AG10803 (cell line): ENCODE results near the gene ANKRD63.

Experiments
- DNase-seq: peaks from one replicate; pipeline ENCODE4 v3.0.0; 2010; ENCODE audit warnings: low read depth
- H3K4me3 ChIP-seq: 2 replicates; pipeline ENCODE4 v1.5.1; 2011; ENCODE audit warnings: mild to moderate bottlenecking, low read length, control low read depth
- TF ChIP-seq, protein P1 (sequence below): conservative IDR thresholded peaks from 2 replicates; pipeline ENCODE4 v1.5.1; 2011; ENCODE audit warnings: mild to moderate bottlenecking, low read length, control low read depth, inconsistent platforms

Gene ANKRD63

DNA sequence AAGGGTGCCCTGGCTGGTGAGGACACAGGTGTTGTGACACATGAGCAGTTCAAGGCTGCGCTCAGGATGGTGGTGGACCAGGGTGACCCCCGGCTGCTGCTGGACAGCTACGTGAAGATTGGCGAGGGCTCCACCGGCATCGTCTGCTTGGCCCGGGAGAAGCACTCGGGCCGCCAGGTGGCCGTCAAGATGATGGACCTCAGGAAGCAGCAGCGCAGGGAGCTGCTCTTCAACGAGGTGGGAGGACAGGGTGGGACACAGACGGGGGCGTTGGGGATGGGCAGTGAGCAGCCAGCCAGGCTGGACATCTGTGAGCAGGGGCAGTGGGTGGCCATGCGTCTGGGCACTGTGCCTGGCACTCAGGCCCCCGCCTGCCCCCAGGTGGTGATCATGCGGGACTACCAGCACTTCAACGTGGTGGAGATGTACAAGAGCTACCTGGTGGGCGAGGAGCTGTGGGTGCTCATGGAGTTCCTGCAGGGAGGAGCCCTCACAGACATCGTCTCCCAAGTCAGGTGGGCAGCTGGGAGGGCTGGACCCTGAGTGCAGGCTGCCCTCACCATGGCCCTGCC lies 10.3 kb downstream of the ANKRD63 start:
- DNase-seq, result no peak

DNA sequence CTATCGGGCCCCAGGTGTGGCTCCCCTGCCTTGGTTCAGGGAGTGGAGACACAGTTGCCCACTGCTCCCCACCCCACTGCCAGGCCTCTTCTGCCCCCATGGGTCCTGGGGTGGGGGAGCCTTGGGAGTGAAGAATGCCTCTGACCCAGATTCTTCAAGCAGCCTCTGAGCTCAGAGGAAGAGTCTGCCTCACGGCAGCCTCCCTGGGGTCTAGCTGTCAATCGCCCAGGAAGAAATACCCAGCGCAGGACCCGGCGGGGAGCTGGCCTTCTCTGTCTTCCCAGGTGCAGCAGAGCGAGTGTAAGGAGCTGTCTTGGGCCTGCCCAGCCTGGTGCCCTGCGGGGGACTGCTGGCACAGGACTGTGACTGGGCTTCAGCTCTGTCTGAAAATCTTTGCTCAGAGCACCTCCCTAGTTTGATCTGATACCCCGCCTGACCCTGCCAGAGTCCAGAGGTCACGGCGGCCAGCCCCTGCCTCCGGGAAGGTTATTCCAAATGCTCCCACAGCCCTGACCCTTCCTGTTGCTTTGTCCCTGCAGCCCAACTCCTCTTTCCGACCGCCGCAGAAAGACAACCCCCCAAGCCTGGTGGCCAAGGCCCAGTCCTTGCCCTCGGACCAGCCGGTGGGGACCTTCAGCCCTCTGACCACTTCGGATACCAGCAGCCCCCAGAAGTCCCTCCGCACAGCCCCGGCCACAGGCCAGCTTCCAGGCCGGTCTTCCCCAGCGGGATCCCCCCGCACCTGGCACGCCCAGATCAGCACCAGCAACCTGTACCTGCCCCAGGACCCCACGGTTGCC lies 11.0 kb downstream of the ANKRD63 start:
- no peak overlapping the region for H3K4me3 ChIP-seq
- TF ChIP-seq, protein P1, sequence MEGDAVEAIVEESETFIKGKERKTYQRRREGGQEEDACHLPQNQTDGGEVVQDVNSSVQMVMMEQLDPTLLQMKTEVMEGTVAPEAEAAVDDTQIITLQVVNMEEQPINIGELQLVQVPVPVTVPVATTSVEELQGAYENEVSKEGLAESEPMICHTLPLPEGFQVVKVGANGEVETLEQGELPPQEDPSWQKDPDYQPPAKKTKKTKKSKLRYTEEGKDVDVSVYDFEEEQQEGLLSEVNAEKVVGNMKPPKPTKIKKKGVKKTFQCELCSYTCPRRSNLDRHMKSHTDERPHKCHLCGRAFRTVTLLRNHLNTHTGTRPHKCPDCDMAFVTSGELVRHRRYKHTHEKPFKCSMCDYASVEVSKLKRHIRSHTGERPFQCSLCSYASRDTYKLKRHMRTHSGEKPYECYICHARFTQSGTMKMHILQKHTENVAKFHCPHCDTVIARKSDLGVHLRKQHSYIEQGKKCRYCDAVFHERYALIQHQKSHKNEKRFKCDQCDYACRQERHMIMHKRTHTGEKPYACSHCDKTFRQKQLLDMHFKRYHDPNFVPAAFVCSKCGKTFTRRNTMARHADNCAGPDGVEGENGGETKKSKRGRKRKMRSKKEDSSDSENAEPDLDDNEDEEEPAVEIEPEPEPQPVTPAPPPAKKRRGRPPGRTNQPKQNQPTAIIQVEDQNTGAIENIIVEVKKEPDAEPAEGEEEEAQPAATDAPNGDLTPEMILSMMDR, result no peak
- no peak for DNase-seq

More for the DNA sequence above, 10.3 kb downstream of the ANKRD63 start:
- TF ChIP-seq, protein P1, result no peak
- no peak overlapping the region for H3K4me3 ChIP-seq

DNA sequence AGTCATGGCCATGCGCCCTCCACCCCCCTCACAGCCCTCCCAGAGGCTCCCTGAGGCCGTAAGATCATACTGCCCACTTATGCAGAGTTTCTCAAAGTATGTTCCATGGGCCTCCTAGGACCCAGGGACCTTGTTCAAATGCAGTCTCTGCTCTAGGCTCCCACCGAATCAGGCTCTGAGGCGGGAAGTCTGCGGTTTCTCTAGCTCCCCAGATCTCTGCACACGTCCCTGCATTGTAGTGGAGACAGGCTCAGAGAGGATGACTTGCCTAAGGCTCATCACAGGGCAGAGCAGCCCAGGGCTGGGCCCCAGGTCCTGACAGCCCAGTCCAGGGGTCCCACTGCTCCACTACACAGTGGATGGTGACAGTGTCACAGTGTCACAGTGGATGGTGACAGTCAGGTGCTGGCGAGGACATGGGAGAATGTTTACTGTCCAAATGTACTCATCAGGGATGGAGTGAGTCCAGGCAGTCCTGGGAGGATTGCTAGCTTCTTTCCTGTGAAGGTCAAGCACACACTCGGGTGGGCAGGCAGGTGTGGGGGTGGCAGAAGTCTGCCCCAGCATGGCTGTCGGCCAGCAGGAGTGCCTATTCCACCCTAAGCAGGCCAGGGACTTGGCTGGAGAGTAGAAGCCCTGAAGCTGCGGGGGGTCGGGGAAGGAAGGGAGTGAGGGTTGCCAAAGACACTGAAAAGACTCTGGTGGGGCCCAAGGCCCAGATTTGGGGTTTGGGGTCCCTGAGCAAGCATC lies 12.4 kb downstream of the ANKRD63 start:
- no peak overlapping the region for H3K4me3 ChIP-seq
- DNase-seq, result no peak
- TF ChIP-seq, protein P1, result no peak

DNA sequence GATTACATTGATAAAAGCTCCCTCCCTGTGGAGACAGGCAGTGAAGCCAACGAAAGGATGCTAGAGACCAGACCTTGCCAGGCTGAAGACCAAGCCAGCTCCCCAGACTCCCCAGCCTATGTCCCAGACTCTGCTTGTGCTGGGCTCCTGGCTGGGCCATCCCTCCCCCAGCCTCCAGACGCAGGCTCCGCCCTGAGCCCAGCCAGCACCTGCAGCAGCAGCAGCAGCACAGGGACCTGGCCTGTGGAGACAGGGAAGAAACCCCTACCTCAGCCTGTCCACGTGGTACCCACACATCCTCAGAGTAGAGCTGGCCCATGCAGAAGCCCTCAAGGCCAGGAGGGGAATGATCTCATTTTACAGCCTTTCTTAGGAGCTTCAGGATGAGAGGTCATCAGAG lies 13.3 kb downstream of the ANKRD63 start:
- TF ChIP-seq, protein P1, result no peak
- no peak overlapping the region for H3K4me3 ChIP-seq
- no peak for DNase-seq

DNA sequence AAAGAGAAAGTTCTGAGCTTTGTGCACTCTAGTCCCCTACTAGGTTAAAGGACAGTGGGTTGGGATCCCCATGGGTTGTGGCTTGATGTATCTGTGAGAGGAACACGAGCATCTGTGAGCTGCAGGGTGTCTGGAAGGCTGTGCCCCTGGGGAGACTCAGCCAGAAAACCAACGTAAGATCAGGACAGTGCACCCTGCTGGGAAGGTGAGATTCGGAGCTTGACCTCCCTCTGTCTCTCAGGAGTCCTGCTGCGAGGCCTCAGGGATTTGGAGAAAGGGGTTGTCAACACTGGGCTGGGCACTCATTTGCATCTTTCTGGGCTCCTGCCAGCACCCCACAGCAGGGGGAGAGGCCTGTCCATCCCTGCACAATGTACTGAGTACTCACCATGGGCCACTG lies 15.2 kb downstream of the ANKRD63 start:
- no peak overlapping the region for H3K4me3 ChIP-seq
- TF ChIP-seq, protein P1, result no peak
- no peak for DNase-seq

DNA sequence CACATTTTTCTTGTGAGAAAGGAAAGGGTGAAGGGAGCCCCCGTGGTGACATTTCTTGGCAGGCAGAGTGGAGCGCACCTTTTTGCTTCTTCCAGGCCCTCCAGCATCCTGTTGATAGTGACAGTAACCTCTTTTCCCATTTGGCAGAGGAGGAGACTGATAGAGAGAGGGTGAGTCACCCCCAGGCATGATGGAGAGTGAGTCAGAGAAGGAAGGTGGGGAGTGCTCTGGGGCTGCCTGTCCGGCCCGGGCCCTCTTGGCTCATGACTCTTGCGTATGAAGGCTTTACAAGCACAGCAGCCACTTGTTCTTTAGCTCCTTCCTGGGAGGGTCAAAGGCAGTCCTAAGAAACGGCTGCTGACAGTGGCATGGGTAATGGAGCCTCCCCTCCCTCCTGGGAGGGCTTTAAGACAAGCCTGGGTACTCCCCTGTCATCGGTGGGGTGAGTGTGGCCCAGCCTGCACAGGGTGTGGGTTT lies 16.0 kb downstream of the ANKRD63 start:
- DNase-seq, result peak; percentile 90
- H3K4me3 ChIP-seq, result no peak overlapping the region
- TF ChIP-seq, protein P1, result no peak

DNA sequence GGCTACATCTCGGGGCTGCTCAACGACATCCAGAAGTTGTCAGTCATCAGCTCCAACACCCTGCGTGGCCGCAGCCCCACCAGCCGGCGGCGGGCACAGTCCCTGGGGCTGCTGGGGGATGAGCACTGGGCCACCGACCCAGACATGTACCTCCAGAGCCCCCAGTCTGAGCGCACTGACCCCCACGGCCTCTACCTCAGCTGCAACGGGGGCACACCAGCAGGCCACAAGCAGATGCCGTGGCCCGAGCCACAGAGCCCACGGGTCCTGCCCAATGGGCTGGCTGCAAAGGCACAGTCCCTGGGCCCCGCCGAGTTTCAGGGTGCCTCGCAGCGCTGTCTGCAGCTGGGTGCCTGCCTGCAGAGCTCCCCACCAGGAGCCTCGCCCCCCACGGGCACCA lies 17.0 kb downstream of the ANKRD63 start:
- no peak overlapping the region for H3K4me3 ChIP-seq
- TF ChIP-seq, protein P1, result no peak
- no peak for DNase-seq
